ENCODE results near the gene MGMT. TPM values are rescaled to one million over a fixed set of nuclear protein-coding genes. Genes with fewer than 3 reads are reported as not detected.

Gene MGMT
- total RNA-seq, 1 donor from 2014 or later, result 5.7 TPM

DNA sequence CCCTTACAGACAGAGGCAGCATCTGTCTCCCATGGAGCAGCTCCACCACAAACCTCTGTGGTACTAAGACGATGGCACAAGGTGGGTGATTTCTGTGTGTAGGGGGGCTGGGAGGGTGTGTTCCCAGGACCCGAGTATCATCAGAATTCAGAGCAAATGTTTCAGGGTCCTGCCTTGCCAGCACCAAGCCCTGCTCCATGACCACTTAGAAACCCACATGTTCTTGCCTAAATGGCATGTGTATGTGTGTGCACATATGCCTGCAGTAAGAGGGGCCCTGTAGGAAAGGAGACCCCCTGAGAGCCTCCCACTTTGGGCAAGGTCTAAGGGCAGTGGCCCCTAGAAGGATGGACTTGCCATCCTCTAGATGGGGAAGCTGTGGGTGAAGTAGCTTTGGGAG is 17.1 kb upstream of the MGMT start:
- FAIRE-seq, result no peak
- no peak for DNase-seq (ENCODE audit: low spot score in 2 of 2)

DNA sequence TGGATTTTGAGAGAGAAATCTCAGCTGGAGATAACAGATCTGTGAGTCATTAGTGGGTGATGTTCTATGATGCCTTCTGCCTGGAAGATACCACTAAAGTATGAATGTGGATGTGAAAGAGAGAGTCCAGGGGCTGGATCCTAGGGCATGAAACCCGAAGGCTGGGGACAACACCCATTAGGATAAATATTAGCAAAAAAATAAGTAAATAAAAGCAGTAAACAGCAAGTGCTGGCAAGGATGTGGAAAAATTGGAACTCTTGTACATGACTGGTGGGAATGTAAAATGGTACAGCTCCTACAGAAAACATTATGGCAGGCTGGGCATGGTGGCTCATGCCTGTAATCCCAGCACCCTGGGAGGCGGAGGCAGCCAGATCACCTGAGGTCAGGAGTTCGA is 16.6 kb upstream of the MGMT start:
- FAIRE-seq (no peak), DNase-seq (ENCODE audit: low spot score in 2 of 2) (no peak)

DNA sequence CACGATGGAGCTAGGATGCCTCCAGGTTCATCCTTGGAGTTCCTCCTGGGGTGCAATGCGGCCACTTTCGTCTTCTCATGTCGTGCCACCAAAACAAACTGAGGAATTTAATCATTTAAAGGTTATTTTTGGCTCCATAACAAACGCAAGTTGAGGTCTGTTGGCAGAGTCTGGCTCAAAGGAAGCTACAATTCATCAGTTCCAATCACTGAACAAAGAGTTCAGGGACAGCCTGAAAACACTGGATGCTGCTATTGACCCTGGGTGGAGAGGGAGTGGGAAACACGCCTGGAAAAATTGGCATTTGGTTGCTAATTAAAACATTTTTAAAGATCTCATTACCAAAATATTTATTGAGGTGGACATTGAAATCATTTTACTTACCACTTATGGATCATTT is 11.4 kb upstream of the MGMT start:
- FAIRE-seq, result no peak

DNA sequence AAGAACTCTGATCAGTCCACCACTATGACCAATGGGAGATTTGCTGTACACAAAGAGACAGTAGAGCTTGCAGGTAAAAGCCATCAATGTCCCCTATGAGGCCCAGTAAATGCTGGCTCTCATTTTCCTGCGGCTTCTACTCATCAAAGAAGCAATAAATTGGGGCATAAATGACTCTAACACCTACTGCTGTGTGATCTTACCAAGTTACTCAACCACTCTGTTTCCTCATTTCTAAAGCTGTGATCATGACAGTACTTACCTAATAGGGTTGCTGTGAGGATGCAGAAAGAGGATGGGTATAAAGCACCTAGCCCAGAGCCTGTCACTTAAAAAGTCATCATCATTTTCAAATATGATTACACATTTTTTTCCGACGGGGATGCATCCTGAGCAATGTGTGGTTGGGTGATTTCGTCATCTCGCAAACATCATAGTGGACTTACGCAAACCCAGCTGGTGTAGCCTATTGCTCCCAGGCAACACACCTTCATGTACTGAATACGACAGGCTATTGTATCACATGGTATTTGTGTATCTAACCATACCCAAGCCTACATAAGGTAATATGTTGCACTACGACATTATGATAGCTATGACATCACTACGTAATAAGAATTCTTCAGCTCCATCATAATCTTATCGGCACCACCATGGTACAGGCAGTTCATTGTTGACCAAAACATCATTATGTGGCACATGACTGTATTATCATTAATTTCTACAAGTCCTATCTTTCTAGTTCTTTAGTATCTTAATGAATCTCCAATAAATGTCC is 7.1 kb upstream of the MGMT start:
- FAIRE-seq (no peak), DNase-seq (ENCODE audit: low spot score in 2 of 2) (no peak)

More for the DNA sequence above, 11.4 kb upstream of the MGMT start:
- no peak for DNase-seq (ENCODE audit: low spot score in 2 of 2)

DNA sequence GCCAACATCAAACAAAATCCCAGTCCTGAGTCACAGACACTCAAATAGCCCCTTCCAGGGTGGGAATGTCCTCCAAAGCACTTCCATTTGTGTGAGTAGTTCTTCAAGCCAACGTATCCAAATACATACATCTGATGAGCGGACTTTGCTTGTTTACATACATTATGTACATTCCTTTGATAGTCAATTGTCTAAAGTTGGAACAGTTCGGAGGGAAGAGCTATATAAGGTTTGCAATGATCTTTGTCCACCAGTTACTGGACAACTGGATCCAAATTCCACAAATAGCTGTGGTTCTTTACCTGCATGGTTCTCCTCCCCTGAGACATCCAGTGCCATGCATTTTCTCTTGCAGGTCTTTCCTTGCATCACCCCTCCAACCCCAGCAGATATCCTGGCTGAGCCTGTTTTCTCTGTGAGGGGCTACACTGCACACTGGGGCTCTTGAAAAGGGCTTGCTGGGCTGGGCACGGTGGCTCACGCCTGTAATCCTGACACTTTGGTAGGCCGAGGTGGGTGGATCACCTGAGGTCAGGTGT is 4.7 kb upstream of the MGMT start:
- FAIRE-seq, result no peak
- DNase-seq (ENCODE audit: low spot score in 2 of 2), result no peak

DNA sequence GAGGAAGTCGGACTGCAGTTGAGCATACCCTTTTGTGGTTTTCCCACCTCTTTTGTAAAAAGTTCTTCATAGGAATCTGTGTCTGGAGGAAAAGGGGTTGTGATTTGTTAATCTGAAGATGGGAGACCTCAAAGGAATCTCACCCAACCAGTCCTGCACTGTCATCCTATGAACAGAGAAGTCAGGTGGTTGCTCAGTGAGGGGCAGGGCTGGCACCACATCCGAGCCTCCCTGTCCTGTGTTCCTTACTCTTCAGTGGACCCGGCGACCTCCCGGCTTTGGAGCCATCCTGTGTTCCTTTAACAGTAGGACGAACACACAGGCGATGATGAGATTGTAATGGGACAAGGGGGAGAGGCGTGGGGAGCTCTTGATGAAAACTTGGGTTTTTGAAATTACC is 2.8 kb upstream of the MGMT start:
- no peak for DNase-seq (ENCODE audit: low spot score in 2 of 2)
- no peak for FAIRE-seq

DNA sequence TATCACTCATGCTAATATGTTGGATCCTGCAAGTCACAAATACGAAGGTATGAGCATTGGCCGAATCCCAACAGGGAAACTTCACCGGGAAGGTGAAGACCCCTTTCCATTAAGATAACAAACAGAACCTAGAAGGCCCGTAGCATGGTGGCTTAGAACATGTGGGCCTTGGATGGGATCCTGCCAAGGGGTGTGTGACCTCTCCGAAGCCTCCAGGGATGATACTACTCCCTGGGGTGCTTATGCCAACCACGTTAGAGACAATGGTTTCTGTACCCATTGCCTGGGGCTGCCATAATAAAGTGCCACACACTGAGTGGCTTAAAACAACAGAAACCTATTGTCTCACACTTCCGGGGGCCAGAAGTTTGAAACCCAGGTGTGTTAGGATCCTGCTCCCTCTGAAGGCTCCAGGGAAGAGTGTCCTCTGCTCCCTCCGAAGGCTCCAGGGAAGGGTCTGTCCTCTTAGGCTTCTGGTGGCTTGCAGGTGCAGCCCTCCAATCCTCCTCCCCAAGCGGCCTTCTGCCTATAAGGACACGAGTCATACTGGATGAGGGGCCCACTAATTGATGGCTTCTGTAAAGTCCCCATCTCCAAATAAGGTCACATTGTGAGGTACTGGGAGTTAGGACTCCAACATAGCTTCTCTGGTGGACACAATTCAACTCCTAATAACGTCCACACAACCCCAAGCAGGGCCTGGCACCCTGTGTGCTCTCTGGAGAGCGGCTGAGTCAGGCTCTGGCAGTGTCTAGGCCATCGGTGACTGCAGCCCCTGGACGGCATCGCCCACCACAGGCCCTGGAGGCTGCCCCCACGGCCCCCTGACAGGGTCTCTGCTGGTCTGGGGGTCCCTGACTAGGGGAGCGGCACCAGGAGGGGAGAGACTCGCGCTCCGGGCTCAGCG is 992 bp upstream of the MGMT start:
- DNase-seq (ENCODE audit: low spot score in 2 of 2) (no peak), FAIRE-seq (no peak)

DNA sequence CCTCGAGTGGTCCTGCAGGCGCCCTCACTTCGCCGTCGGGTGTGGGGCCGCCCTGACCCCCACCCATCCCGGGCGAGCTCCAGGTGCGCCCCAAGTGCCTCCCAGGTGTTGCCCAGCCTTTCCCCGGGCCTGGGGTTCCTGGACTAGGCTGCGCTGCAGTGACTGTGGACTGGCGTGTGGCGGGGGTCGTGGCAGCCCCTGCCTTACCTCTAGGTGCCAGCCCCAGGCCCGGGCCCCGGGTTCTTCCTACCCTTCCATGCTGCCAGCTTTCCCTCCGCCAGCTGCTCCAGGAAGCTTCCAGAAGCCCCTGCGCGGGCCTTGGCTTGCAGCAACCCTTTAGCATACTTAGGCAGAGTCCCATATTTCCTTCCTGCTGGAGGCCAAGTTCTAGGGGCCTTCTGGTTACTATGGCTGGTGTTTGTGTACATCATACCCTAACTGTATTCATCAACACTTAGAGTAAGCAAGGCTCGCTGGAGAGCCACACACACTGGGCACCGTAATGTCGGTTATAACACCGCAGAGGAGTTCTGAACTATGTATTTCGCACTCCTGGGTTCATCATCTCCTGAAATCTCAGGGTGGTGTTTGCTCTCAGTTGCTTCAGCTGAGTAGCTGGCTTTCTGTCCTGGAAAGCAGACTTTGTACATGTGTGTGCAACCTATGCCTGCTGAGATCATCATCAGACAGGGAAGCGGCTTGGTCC is 471 bp downstream of the MGMT start:
- FAIRE-seq (no peak), DNase-seq (ENCODE audit: low spot score in 2 of 2) (no peak)

DNA sequence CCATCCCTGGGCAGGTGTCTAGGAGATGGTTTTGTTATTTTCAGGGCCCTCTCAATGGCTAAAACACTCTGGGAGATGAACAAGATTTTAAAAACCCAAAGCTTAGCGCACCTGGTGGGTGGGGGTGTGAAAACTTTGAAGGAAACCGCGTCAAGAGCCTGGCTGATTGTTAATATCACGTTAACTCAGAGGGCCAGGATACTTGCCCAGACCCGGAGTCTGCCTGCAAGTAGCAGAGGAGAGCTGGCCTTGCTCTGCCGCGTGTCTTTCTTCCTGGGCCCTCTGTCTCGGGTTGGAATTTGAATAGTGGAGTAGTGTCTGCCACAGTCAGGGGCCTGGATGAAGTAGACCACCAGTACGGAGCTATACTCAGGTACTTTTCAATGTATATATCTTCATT is 1.1 kb downstream of the MGMT start:
- no peak for DNase-seq (ENCODE audit: low spot score in 2 of 2)
- FAIRE-seq, result no peak

DNA sequence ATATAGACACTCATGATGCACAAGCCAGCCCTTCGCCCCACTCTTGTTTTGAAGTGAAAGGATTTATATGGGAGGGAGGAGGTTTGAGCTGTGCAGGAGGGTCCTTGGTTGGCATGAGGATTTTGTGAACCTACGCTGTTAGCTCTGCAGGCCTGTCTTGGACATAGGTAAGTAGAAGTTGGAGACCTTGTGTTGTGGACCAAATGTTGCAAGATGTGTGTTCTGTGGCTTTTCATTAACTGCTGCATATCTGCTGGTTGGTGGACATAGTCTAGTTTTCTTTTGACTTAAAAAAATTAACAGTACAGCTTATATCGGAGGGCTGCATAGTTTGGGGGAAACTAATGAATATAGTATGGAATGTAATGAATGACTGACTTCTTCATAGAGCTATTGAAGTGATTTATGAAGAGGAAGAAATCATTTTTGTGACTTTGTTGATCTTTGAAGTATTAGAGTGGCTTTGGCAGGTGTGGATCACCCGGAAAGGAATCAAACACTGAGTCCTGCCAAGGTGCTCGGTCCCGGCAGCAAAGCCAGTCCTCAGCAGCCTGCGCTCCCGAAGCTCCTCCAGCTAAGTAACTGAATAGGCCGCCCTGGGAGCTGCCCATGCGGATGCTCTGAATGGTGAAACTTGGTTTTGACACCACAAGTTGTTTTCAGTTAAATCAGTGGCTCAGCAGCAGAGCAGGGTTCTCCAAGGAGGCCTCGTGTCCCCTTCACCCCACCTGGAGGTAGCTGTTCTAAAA is 3.2 kb downstream of the MGMT start:
- no peak for FAIRE-seq
- DNase-seq (ENCODE audit: low spot score in 2 of 2), result no peak

DNA sequence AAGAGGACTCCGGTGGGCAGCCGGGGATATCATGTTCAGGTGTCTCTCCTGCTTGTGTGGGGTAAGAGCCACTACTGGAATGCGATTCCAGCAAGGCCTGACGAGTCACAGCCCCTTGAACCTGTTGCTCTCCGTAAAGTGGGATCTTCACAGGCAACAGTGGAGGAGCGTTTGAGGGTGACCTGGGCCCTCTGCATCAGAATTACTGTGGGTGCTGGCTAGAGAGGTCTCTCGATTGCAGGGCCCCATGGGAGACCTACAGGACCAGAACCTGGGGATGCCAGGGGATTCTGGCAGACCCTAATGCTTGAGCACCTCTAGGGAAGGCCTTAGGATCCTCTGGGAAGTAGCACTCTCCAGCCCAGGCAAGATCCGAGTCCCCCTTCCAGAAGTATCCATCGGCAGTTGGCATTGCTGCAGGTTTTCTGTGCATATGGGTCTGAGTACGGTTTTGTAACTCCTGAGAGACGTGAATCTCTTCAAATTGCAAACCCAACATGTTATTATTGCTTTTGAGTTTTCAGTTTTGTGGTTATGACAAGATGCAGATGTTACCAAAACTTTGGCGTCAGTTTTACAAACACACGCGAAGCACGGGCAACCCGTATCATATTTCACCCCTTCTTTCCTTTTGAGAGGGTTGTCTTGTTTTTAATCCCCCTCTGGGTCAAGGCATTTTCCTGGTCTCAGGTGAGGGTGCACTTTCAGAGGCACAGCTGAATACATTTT is 4.6 kb downstream of the MGMT start:
- no peak for FAIRE-seq
- no peak for DNase-seq (ENCODE audit: low spot score in 2 of 2)

DNA sequence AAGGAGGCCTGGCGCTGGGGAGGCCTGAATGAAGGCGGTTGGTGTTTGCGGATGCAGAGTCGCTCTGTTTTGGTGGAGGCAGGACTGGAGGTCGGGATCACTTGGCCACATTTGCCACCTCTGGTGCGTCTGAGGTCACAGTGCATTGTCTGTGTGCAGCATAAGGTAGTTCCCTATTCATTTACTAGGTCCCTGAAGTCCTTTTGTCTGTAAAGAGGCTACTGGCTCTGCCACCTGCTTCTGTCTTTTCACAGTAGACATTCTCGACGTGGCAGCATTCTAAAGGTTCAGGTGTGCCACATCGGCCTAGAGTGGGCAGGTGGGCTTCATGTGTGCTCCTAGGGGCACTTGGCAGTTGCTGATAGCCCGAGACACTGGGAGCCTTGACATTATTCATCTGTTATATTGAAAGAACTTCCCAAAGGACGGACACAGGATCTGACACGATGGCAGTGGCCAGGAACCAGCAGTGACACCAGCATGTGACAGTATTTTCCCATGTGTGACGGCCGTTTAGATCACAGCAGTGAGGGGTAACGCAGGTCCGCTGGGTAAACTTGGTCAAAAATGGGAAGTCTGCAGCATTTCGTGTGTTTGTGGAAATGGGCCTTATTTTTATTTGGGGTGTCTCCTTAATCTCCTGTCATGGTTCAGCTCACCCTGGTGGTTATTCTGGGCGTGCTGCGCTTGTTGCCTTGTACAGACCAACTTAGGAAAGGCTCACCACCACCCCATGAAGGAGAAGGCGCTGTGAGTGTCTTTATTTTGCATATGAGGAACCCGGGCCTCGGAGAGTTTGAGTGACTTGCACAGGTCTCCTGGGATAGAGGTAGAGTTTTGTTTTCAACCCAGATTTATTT is 5.9 kb downstream of the MGMT start:
- no peak for DNase-seq (ENCODE audit: low spot score in 2 of 2)
- no peak for FAIRE-seq

DNA sequence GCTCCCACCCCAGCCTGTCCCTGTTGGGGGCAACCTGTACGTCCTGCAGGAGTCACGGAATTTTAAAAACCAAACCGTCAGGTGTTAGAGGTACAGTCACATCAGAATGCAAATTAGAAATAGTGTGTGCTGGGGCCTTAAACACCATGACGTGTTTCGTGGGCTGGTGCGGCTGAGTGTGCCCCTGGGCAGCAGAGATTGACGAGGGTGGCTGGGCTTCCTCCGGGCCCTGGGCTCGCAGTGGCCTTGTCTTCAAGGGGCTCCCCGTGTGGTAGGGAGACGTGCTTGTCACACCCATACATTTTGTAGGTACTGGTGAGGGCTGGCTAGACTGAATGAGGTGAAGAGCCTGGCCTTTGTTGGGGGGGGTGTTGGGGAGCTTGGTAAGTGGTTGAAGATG is 7.6 kb downstream of the MGMT start:
- no peak for FAIRE-seq
- DNase-seq (ENCODE audit: low spot score in 2 of 2), result no peak

DNA sequence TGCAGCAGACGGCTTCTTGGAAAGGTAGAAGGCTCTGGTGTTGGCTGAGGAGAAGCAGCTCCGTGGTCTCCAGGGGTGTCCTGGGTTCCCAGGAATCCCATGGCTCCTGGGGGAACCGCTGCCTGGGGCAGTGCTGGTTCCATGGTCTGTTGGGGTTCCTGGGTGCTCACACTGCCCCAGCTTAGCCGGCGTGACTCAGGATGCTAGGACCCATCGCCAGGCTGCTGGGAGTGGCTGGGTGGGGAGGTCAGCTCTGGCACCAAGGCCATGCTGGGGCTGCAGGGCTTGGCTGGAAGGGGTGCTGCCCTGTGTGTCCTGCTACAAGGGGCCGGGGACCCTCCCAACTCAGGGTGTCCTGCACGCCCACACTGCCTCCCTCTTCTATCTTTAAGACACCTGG is 9.4 kb downstream of the MGMT start:
- FAIRE-seq (no peak), DNase-seq (ENCODE audit: low spot score in 2 of 2) (no peak)

DNA sequence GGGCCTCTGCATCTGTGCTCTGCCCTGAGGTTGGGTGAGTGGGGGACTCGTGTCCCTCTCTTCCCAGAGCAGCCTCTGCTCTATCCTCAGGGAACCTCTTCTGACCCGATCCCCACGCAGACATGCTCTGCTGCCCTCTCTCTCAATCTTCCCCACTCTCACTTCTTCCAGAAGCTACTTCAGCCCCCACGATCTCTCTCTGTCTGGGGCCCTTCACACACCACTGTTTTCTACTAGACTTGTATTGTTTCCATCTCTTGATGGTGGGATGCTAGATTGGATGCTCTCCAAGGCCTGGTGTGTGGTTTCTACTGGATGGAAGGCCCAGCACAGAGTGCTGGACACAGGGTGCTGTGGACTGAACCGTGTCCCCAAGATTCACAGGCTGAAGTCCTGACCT is 10.0 kb downstream of the MGMT start:
- DNase-seq (ENCODE audit: low spot score in 2 of 2) (no peak), FAIRE-seq (no peak)

DNA sequence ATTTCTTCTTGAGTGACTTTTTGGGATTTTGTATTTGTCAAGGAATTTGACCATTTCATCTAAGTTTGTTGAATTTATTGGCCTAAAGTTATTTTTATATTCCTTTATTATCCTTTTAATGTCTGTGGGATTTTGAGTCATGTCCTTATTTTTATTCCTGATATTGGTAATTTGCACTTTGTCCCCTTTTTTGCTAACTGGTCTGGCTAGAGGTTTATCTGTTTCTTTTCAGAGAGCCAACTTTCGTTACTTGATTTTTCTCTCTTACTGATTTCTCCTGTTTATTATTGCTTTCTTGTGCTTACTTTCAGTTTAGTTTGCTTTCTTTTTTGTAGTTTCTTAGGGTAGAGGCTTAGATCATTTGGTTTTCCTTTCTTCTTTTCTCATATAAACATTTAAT is 14.6 kb downstream of the MGMT start:
- no peak for FAIRE-seq
- DNase-seq (ENCODE audit: low spot score in 2 of 2), result no peak

DNA sequence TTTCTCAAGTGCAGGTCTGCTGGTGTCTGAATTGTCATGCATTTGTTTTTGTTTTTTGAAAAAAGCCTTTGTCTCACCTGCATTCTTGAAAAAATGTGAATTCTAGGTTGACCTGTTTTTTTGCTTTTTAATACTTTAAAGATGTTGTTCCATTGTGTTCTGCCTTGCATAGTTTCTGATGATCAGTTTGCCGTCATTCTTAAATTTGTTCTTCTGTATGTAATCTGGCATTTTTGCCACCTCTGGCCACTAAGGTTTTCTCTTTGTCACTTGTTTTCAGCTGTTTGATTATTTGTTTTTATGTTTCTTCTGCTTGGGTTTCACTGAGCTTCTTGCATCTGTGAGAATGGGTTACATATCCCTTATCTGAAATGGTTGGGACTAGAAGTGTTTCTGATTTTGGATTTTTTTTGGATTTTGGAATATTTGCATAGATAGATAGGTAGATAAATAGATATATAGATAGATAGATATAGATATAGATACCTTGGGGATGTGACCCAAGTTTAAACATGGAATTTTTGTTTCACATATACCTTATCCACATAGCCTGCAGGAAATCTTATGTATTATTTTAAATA is 16.5 kb downstream of the MGMT start:
- DNase-seq (ENCODE audit: low spot score in 2 of 2), result no peak
- no peak for FAIRE-seq

DNA sequence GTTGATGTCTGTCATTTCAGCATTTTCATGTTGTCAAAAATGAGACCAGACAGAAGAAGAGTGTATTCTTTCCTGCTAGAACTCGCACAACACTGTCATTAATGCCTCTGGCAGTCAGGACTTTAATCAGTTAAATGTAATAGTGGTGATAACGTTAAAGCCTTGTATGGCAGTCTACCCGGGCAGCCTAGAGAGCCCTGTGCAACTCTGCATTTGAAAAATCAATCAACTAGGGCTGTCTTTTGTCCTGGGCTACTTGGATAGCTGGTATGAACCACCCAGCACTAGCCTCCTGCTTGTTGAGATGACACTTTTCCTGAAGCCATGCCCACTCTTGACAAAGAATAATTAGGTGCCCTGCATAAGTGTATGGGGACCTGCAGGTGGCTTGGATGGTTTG is 19.8 kb downstream of the MGMT start:
- FAIRE-seq, result no peak
- DNase-seq (ENCODE audit: low spot score in 2 of 2), result no peak
